SHP77 treated with DMSO at 0.1 percent for 48 hours (cell line): ENCODE data around the gene CRB2.

Source experiments
- DNase-seq: peaks from one replicate; lab custom pipeline; 2025; lab: John Stamatoyannopoulos, UW

The CRB2 gene

DNA sequence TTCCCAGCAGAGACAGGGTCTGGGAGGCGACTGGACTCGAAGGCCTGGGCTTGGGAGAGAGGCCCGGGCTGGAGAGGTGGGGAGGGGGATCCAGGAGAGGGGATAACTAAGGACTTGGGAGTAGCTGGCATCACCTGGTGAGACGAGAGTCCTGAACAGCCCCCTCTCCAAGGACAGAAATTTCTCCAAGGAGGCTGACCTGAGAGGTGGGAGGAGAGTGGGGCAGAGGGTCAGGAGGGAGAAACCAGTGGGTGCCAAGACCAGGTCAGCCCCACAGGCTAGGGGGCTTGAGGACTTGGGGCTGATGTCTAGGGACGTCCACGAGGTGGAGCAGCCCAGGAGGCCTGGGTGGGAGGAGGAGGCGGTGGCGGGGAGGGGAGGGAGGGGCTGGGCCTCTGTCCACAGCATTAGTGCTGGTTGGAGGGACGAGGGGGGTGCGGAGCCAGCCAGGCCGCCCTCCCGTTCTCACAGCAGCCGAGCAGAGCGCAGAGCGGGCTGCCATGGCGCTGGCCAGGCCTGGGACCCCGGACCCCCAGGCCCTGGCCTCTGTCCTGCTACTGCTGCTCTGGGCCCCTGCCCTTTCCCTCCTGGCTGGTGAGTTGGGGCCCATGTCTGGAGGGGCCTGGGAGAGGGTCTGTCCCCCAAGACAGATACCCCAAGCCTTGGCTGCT lies at the start of gene CRB2:
Gene CRB2, plus strand, starts transcription at position 437 of the 671 bp plus-strand sequence. Its CDS starts 64 bp downstream, at position 501.
- DNase-seq: no peak

DNA sequence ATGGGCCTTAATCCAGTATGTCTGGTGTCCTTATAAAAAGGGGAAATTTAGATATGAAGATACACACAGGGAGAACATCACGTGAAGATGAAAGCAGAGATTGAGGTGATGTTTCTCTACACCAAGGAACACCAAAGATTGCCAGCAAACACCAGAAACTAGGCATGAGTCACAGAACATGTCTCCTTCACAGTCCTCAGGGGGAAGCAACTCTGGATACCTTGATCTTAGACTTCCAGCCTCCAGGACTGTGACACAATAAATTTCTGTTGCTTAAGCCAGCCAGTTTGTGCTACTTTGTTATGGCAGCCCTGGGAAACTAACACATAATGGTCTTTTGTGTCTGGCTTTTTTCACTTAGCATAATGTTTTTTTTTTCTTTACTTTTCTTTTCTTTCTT lies 46.4 kb upstream of the CRB2 start:
- DNase-seq: no peak

DNA sequence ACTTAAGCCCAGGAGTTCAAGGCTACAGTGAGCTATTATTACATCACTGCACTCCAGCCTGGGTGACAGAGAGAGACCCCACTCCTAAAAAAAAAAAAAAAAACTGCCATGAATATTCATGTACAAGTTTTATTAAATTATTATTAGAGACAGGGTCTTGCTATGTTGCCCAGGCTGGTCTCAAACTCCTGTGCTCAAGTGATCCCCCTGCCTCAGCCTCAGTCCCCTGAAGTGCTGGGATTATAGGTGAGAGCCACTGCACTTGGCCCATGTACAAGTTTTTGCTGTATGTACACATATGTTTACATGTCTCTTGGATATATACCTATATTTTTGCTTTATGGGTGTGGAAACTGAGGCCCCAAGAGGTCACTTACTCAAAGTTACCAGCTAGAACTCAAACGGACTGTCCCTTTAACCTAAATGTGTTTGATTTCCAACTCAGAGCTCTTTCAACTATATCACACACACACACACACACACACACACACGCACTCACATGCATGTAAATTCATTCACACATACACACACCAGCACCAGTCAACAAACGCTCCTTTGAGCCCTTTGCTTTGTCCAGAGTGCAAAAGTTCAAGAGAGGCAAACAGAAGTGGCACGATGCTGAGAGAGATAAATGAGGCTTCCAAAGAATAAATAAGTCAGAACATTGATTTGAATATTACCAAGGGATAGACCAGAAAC lies 45.3 kb upstream of the CRB2 start:
- DNase-seq: no peak

DNA sequence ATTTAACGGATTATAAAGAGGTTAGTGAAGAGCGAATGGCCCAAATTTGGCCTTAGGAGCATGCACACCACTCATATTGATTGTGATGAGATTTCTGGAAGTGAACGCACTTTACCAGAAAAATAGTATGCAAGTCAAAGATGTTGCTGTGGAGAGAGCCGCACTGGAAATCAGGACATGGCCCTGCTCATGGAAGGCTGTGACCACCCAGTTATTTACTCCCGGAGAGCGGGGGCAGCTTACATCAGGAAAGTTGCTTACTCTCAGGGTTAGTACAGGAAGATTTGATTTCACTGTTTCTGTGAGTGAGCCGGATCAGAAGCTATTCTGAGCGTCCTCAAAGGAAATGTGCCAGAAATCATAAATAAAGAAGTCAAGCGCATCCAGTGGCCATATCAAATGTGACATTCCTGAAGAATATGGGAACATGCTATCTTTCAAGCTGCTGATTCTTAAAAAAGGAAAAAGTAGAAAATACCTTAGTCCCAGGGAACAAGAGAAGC lies 44.7 kb upstream of the CRB2 start:
- no peak for DNase-seq

DNA sequence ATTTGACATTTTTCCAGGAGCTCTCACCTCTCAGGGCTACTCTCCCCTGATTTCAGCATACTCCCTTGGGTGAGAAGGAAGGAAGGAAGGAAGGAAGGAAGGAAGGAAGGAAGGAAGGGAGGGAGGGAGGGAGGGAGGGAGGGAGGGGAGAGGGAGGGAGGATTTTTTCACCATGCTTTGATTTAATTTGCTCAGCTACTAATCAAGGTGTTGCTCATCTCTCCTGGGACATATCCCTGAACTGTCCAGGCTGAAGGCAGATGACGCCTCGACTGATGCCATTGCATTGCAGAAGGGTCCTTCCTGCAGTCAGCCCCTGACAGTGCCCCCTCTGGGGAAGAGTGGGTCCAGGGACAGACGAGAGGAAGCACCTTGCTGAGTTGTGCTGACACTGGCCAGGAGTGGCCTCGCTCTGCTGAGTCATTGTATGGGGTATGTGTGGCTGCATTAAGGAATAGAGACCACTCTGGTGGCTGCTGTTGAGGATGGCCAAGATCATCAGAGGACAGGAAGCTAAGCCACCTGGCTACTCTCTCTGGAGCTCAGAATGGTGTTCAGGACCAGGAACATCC lies 43.6 kb upstream of the CRB2 start:
- DNase-seq: no peak

DNA sequence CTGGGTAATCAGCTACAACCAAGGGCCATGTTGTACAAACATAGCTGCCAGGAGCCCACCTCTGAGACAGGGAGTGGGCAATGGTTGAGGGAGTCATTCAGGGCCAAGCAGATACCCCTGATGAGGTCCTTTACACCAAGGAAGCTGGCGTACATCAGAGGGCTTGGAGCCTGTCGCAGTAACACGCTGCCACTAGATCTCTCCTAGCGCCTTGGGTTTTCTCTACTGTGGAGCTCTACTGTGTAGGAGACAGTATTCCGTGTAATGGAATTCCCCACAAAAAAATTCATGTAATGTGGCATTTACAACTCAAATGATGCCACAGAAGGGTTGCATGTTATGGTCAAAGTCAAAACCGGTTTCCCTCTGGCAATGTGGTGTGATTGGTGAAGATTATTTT lies 41.4 kb upstream of the CRB2 start:
- no peak for DNase-seq

DNA sequence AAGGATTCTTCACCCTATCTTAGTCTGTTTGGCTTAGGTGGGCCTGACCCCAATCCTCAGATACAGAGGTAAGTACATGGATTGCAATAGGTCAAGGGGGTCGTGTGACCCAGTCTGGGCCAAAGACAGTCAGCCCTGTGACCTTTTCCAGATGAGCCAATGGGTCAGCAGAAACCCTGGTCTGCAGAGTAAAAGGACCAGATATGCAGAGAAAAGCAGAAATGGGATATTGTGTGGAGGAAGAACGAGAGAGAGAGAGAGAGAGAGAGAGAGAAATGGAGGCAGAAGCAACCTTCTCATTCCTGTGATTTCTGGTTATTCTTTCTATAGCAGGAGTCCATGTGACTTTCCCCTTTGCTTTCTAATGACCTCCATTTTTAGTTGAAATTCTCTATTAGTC lies 40.4 kb upstream of the CRB2 start:
- no peak for DNase-seq

DNA sequence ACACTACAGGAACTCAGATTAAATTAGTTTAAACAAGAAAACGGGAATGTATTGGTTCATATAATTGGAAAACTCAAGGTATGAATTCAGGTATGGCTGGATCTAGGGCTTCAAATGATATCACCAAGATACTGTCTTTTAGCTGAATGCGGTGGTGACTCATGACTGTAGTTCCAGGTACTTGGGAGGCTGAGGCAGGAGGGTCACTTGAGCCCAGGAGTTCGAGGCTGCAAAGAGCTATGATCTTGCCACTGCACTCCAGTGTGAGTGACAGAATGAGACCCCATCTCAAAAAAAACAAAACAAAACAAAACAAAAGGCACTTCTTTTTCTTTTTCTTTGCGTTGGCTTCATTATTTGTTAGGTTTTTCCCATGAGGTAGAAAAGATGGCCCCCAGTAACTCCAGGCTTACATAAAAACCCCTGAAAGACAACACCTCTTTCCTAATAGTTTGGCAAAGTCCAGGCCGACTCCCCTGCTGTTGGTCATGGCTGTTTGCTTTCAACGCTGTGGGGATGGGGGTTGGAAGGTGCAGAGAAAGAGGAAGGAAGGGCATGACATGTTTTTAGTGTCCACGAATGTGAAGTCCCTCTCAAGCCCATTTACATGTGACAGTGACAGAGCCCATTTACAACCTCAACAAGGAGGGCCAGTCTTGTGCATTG lies 39.8 kb upstream of the CRB2 start:
- DNase-seq: no peak

DNA sequence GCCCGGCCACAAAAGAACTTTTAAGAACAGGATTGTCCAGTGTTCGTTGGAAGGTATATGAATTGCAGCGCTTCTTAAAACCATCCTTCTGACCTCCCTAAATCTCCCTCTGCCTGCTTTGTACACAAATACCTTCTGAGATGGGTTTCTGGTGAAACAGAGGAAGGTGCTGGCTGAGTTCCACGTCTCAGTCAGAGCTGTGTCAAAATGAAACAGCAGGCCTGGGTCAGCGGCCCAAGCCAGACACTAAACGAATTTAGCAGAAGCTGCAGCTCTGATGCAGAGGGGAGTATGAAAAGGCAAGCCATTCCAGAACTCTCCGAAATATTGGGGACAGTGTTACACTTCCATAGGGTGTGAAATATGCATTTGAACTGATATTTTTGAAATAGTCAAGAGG lies 37.8 kb upstream of the CRB2 start:
- DNase-seq: no peak

DNA sequence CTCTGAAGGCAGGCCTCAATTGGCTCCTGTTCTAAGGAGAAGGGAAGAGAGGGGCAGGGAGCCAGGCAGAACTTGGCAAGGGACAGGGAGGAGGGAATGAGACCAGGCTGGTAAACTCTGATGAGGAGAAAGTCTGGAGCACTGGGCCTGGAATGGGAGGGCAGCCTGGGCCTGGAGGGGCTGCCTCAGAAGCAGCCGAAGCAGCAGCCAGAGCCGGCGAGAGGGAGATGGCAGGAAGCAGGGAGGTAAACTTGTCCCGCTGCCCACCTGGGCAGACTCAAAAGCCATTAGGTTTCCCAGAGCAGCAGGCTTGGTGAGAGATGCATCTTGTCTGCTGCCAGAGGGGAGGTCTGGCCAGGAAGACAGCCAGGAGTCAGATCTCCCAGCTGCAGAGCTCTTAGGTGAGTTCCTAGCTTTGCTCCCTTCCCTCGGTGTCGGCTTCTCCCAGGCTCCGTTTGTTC lies 37.0 kb upstream of the CRB2 start:
- no peak for DNase-seq

DNA sequence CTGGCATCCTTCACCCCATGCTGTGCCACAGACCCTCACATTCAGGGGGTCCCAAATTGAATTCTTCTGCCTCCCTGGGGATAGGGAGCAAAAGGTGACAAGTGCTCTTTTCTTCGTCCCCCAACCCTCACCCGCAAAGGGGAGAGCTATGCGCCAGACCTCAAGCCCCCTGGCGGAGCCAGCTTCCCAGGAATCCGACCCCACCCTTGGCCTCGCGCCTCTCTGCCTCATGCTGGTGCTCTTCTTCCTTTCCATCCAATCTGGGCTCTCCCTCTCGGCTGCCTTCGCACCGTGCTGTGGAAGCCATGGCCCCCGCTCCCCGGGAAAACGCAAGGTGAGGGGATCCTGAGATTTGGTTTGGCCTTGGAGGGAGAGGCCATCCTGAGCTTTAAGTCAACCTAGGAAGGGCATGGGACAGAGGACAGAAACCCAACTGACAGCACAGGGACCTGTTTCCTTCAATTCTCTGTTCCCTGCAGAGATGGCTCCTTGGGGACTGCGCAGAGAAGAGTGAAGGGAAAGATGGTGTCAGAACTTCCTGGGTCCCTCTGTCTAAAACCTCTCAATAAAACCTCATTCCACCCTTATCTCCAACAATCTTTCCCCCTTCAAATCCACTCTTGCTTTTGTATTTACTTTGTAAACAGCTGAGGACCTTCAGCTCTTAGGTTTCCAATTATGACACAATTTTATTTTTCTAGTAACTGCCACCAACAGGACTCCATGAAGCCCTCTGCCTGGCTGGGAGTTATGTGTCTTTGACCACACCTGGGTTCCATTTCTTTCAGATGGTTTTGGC lies 36.3 kb upstream of the CRB2 start:
- DNase-seq: no peak

DNA sequence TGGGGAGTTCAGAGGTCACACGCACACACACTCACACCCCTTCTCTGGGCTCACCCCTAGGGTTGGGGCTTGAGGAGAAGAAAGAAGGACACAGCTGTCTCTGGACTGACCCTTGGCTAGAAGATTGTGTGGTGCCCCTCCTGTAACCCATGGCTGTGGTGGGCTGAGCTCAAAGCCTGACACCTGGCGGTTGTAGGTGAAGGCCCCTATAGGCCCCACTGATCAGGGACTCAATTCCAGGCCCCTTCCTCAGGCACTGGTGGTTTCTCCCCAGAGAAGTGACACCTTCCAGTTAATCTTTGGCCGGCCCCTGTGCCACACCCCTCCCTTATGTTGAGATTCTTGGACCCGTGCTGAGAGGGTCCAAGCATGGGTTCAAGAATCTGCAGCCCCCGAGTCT lies 35.2 kb upstream of the CRB2 start:
- no peak for DNase-seq

DNA sequence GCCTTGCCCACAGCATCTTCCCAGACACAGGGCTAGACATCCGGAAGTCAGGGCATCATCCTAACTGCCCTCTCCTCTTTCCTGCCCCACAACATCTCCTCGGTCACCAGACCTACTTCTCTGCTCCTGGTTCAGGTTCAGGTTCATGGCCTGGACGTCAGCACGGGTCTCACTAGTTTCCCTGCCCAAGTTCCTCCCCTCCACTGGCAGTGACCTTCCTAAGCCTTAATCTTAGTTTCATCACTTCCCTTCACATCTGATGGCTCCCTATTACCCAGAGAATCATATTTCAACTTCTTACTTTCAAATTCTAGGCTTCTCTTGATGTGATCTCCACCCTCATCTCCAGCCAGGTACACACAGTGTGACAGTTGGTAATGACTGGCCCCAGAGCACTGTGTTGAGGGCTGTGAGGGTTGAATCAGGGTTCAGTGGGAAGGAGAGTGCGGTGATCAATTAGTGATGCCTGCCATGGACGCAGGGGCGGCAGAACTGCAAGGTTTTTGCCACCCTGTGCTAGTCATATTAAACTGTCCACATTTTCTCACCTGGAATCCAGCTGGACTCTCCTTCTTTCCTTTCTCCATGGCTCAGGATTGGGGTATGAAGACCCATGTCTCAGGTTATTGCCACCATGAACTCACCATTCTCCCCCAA lies 34.3 kb upstream of the CRB2 start:
- DNase-seq: no peak

DNA sequence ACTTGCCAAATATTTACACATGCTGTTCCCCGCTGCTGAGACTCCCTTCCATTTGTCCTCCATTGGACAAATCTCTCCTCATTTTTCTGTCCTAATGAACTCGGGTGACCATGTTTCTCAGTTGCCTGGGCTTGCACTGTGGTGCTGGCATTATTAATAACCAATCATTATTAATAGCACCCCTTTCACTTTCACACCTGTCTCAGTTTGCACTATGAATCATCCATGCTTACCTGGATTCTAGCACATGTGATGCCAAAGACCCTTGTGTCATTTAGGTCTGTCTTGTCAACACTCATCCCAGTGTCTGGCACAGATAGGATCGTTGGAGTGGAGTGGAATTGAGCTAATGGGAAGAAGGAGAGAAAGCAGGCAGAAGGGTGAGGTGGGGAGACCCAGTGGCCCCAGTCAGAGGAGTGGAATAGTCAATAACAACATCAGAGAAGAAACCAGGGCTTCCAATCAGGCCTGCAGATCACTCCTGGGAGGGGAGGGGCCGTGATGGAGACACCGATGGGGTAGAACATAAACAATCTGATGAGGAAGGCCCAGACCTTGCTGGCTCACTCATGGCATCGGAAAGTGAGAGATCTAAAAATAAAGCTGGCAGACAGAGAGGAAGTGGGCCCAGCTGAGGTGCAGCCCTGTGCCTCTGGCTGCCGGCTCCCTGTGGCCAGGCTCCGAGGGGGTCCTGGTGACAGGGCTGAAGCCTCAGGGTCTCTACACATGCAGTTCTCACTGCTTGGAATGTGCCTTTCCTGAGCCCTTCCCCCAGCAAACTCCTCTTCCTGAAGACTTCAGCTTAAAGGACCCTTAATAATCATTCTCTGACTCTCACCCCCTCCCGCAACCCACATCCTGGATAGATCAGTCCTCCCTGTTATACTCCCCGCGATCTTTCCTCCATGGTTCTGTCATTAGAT lies 33.5 kb upstream of the CRB2 start:
- no peak for DNase-seq

DNA sequence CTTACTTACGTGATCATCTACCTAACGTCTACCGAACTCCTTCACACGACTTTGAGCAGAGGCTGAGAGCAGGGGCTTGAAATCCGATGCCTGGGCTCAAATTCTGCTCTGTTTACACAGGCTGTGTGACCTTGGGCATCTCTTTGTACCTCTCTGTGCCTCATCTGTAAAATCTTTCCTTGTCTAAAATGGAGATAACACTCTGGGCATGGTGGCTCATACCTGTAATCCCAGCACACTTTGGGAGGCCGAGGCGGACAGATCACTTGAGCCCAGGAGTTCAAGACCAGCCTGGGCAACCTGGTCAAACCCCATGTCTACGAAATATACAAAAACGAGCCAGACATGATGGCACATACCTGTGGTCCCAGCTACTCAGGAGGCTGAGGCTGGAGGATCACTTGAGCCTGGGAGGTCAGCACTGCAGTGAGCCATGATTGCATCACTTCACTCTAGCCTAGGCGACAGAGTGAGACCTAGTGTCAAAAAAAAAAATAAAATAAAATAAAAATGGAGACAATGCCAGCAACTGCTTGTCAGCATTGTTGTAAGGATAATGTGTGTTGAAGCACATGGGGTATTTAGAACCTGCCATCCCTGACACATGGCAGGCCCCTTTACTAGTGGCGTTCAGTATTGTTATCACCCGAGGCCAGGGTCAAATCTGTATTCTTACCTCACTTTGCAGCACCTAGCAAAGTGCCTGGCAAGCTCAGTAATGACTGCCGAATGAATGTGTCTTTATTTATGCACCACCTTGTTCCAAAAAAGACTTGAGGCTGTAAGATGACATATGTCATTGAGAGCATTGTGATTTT lies 32.6 kb upstream of the CRB2 start:
- DNase-seq: no peak

DNA sequence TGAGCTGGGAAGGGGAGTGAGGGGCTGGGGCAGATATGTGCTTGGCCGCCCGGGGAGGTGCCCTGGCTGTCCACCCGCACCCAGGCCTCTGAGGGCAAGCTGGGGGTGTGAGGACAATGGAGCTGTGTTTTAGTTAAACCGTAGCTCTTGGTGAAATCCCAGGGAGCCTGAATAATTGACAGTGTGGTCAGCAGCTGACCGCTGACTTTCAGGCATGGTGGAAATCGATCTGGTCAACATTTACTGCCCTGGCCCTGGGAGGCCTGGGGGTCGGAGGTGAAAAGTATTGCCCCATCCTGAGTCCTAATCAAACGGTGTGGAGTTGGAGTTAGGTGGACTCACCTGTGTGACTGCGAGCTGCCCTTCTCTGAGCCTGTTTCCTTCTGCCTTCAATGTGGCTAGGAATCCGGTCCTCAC lies 31.2 kb upstream of the CRB2 start:
- no peak for DNase-seq

DNA sequence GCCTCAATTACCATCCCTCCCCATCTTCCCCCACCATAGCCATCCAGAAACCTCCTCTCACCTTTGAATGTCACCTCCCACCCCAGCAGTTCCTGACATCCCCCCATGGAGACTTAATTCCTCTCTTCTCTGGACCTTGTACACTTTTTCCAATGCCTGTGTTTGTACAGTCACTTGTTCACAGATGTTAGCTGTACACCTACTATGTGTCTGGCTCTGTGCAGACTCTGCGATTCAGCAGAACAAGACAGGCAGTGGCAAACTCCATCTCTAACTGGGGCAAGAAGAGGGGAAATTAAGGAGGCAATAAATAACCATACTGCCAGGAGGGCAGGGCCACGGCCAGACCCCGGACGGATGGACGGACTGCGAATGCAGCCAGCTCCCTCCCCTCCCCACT lies 29.8 kb upstream of the CRB2 start:
- no peak for DNase-seq

DNA sequence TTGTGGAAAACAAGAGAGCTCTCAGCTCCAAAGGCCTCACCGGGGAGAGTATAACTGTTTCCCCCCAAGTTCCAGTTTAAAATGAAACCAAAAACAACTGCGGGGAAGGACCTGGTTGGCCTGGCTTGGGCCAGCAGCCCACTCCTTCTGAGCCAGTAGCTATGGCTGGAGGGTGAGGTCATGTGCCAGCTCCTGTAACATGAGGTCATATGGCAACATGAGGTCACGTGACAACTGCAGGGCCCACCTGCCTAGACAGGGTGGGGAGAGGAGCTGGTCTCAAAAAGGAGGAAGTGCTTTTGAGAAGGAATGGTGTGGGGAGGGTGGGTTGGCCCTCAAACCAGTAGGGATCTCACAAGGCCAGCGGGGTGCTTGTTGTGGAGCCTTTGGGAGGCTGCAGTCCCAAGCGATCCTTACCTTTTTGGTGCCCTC lies 29.3 kb upstream of the CRB2 start:
- DNase-seq: no peak

DNA sequence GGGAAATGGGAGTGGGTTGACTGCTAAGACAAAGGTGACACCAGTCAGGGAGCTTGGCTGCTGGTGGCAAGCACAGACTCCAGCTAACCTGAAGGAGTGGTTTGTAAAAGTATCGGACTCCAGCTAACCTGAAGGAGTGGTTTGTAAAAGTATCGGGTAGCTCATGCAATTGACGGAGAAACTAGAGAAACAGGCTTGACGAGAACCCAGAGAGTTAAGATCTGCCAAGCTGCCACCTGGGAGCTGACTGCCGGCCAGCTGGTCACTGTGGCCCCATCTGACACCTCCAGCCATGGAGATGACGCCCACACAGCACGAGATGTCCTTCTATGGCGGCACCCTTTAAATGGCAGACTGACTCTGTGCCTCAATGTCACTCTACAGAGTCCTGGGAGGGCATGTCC lies 28.3 kb upstream of the CRB2 start:
- DNase-seq: no peak
